Stimulated activated CD8-positive, alpha-beta memory T cell treated with anti-CD3 and anti-CD28 coated beads, Interleukin-12 subunit alpha, Interleukin-12 subunit beta, amount 100 ng/mL, for 1 hour (primary cell): ENCODE measurements around the gene LIN37.
"Not testable (repeated sequence)": the region's sequence is repeated elsewhere in the genome, so short reads cannot be mapped to it uniquely, and the experiment has no call there.

Experiments used
- DNase-seq: peaks from one replicate; pipeline ENCODE4 v3.0.0-alpha.2; 2020; ENCODE audit warnings: low read depth

Gene LIN37

DNA sequence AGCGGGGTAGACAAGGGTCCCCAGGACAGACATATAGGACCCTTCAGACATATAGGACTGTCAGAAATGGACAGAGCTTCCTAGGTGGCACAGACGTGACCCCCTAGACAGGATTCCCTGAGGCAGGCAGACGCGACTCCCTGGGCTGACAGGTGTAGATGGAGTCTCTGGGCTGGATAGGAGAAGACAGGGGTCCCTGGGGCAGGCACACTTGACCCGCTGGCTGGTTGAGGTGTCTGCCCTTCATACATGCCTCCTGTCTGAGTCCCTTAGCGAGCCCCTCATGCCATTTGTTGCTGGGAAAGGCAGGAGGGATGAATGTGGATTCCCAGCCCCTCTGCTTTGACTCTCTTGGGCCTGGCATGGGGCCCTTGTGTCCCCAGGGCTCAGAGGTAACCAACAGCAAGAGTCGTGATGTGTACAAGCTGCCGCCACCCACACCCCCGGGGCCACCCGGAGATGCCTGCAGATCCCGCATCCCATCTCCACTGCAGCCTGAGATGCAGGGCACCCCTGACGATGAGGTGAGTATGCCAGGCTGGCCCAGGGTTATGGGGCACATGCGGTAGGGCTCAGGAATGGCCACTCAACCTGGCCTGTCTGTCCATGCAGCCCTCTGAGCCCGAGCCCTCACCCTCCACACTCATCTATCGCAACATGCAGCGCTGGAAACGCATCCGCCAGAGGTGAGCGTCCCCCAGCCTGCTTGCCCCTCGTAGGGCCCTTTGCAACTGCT lies 5.4 kb downstream of the LIN37 start:
- no peak for DNase-seq

DNA sequence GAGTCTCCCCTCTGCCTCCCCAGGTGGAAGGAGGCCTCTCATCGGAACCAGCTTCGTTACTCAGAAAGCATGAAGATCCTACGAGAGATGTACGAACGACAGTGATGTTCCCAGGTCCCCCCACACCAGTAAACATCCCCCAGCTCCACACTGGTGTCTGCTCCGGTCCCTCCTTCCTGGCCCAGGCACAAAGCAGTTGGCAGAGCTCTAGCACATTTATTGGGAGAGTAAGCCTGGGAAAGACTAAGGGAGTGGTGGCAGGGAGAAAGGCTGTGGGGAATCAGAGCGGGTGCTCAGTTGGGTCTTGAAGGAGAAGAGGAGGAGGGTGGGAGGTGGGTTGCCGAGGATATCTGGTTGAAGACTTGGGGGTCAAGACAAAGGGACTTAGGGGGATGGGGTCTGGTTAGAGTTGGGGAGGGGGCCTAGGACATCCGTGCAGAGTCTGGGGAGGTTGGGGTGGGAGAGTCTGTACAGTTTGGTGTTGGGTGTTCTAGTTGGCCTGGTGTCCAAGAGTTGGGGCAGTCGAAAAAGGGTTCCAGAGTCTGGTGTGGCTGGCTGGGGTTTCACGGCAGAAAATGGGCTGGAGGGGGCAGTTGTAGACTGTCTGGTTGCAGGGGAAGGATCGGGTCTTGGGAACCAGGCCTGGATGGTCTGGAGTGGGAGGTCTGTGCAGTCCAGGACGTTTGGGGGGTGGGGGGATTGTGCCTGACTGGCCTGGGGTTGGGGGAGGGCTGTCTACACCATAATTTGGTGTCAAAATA lies 6.2 kb downstream of the LIN37 start:
- DNase-seq: no peak

DNA sequence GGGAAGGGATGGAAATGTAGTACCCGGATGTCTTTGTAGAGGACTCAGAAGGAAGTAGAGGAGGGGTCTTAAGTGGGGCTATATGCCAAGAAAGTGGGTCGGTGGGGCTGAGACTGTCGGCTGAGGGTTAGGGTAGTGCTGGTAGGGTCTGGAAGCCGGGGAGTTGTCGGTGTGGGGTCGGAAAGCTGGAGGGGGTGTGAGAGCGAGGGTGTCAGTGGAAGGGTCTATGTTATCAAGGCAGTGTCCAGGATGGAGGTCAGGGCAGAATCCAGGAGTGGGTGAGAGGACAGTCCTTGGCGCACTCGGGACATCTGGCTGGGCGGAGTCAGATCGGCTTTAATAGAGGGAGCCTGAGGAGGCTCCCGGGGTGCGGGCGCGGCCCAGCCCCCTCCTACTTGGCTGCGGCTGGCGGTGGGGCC lies 6.8 kb downstream of the LIN37 start:
- DNase-seq: no peak

DNA sequence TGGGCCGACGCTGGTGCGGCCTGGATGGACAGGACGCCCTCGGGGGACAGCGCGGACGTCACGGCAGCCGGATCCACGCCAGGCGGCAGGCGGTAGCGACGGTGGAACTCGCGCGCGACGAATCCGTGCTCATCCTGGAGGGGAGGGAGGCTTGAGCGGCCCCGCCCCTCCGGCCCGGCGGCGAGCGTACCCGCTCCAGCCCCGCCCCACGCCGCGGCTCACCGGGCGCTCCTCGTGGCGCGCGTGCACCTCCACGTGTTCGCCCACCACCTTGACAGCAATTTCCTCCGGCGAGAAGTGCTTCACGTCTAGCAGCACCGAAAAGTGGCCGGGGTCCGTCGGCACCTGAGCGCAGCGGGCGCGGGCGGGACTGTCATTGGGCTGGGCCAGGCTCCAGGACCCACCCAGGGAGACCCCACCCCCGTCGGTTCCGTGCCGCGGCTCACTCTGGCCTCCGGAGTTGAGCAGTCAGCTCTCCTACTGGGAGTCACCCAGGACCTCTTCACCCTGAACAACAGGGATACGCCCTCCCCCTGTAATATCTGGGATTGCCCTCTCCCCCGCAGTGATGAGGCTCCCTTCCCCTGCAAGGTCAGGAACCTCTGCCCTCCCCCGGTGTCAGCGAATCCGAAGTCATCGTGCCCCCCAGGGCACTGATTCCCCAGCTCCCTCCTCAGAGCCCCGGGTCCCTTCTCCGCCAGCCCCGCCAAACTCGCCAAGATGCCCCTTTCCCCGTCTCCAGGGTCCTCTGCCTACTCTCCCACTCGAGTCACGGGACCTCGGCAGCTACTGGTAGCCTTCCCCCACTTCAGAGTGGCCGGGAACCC lies 7.4 kb downstream of the LIN37 start:
- no peak for DNase-seq

DNA sequence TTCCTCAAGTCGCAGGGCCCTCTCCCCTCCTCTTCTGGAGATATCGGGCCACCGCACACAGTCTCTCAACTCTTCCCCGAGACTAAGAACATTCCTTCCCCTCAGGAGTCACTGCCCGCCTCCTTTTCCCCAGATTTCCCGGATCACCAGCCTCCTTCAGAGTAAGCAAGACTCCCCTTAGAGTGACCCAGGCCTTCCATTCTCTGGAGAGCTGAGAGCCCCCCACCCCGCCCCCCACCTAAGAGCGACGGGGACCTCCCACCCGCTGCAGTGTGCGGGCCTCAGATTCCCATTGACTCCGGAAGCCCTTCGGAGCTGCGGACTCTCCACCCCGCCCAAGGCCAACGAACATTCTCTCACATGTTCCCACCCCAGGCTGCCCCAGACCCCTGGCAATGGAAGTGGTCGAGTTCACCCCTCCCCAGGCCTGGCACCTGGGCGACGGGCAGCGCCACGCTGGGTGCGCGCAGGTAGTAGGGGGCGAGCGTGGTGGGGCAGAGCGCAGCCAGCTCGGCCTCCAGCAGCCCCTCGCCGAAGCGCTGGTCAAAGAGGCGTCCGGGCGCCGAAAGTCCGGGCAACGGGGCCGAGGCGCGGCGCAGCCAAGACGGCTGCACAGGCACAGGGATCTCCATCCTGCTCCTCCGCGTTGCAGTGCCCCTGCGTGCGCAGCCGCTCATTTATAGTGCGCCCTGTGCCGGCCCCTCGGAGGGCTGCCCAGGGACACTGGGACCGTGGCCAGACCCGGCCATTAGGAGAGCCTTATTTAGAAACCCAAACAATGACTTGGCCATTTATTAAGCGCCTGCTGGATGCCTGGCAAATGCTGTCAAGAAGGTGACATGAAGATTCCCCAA lies 8.2 kb downstream of the LIN37 start, which contains the start of gene HSPB6:
Gene HSPB6, minus strand, starts transcription at position 653 of the 854 bp plus-strand sequence. Its CDS starts 21 bp downstream, at position 632.
- no peak for DNase-seq

DNA sequence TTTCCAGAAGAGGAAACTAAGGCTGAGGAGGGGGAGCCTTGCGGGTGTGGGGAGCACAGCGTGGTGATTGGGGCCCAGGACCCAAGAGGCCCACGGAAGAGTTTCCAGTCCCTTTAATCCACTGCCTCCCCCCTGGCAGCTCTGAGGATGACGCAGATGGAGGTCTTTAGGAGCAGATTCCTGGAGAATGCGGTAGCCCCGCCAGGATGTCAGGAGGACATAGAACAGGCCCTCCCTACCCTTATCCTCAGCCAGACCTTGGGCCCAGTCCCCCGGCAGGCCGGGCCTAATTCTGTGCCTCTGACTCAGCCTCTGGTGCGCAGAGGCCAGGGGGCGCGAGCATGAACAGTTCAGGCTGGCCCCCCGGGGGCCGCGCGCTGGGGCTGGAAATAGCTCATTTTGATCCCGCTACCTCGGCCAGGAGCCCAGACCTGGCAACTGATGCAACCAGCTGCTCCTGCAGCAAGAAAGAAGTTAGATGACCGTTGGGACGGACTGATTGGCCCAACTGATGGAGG lies 8.9 kb downstream of the LIN37 start:
- DNase-seq: no peak

DNA sequence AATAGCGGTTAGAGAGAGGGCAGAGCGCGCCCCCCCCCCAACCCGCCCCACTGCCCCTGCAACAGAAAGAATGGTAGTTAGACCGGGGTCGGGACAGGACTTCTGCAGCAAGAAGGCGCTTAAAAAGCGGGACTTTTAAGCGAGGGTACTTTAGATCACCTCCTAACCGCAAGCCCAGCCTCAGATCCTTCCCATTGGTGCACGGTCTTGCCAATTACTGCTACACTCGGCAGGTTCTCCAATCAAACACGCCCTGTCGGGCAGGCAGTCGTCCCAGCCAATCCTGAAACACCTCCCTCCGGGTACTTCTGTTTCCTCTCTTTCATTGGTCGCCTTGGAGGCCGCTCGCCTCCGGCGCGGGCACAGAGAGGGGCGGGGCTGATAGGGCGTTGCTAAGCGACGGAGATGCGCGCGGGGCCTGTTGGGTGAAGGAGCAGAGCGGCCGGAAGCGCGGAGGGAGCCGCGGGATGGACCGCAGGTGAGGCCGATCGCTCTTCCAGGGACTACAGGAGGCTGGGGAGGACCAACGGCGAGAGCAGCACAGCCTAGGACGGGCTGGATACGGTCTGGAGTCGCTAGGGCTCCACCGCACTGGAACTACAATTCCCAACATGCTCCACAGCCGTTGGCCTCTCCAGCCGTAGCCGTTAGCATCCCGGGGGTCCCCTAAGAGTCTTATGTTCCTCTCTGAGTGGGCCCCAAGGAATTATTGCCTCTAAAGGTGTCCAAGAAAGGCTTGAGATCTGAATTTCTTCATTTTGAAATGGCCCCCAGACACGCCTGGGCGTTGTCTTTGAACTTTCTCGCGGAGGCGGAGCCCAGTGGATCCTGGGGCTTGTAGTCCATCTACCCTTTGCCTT lies 9.6 kb downstream of the LIN37 start, which contains the start of gene PROSER3:
Gene PROSER3, plus strand, starts transcription at position 428 of the 860 bp plus-strand sequence. Its CDS starts 40 bp downstream, at position 468.
- DNase-seq: peak; percentile 95

DNA sequence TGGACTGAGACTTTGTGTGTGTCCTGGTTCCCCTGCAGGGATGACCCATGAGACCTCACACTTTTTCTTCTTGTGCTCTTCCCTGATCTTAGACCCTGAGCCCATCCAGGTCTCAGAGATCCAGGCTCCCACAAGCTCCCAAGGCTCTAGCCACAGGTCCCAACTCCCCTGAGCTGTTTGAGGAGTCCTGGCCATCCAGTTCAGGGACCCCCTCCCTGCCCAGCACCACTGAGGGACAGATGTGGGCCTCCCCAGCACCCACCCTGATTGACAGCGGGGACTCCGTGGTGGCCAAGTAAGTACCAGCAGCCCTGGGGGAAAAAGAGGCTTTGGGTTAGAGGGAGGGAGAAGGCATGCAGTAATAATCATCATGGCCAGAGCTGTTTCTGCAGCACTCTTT lies 11.3 kb downstream of the LIN37 start:
- DNase-seq: no peak

DNA sequence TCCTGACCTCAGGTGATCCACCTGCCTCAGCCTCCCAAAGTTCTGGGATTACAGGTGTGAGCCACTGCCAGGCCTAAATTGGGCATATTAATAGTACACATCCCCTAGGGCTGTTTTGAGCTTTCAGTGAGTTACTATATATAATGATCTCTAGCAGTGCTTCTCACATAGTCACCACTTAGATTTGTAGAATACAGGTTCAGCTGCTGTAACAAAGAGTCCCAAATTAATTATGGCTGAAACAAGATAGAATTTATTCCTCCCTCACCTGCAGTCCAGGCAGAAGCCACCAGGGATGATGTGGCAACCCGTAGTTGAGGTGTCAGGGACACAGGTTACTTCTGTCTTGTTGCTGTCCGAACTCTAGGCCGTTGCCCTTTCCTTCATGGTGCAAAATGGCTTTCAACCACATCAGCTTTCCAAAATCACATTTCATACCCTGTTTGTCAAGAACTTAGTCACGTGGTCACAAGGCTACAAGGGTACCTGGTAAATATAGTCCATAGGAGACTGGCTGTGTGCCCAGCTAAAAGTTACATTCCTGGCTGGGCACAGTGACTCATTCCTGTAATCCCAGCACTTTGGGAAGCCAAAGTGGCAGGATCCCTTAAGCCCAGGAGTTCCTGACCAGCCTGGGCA lies 12.5 kb downstream of the LIN37 start:
- DNase-seq: no peak

DNA sequence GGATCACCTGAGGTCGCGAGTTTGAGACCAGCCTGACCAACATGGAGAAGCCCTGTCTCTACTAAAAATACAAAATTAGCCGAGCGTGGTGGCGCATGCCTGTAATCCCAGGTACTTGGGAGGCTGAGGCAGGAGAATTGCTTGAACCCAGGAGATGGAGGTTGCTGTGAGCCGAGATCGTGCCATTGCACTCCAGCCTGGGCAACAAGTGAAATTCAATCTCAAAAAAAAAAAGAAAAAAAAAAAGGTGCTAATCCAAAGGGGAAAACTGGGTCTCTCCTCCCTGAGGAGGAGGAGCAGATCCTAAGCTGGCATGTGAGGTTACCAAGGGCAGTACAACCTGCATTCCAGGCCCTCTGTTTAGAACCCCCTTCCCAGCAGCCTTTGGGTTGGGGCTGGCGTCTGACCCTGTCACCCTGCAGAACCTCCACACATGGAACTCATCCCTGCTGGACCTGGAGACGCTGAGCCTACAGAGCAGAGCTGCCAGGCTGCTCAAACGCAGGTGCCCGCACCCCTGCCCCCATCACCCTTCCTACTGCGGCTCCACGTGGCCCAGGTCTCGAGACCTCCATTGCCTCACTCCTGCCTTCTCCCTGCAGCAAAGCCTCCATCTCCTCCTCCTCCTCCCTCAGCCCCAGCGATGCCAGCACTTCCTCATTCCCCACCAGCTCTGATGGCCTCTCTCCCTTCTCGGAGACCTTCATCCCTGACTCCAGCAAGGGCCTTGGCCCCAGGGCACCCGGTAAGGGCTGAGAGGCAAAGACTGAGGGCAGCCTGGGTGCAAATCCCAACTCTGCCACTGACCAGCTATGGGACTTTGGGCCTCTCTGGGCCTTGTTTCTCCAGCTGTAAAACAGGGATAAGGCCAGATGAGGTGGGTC lies 16.3 kb downstream of the LIN37 start:
- no peak for DNase-seq

DNA sequence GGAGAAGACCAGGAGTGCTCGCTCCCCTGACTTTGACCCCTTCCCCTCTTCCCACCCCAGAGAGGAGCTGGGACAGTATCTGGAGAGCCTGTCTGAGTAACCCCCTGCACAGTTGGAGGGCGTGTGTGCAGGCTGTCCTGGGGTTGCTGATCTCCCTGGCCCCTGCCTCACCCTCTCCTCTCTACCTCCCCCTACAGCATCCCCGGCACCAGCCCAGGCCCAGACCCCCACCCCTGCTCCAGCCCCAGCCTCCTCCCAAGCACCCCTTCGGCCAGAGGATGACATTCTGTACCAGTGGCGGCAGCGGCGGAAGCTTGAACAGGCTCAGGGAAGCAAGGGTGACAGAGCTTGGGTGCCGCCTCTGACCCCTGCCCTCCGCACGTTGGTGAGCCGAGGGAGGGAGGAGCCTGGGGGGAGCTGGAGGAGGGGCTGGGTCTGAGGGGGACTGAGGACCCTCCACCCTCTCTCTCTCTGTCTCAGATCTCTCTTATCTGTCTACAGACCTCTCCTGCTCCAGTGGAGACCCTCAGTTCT lies 18.3 kb downstream of the LIN37 start:
- no peak for DNase-seq

DNA sequence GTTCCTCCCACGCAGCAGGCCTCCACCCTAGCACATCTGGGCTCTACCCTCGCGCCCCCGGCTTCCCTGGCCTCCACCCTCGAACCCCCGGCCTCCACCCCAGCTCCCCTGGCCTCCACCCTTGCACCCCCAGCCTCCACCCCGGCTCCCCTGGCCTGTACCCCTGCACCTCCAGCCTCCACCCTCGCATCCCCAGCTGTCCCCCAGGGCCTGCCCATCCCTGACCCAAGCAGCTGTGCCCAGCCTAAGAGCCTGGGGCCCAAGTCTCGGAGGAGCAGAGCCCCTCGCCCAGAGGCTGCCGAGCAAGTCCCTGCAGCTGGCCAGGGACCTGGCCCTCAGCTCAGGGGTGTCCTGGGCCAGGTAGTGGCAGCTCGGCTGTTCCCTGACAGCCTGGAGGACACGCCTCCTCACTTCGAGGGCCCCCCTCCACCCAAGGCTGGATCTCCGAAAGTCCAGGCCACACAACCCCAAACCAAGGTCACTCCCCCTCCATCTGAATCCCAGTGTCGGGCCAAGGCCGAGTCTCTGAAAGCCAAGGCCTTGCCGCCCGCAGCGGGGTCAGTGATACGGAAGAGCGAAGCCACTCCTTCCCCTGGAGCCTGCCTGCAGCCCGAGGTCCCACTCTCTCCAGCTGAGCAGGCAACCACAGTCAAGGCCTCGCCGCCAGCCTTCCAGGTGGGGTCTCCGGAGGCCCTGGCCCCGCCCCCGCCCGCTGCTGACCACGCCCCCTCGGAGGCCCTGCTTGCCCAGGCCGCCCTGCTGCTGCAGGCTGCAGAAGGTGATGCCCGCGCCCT lies 19.1 kb downstream of the LIN37 start:
- no peak for DNase-seq

DNA sequence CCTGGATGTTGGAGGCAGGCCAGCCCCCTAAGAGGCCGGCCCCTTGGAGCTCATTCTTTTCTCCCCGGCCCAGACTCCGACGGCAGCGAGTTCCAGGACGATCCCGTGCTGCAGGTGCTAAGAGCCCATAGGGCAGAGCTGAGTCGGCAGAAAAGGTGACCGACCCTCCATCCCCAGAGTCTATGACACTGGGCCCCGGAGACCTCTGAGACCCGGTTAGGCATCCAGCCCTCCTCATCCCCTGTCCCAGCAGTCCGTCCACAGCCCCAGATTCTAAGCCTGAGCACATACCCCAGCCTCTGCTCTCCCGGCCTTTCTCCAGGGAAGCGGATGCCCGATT lies 19.7 kb downstream of the LIN37 start:
- DNase-seq: no peak

DNA sequence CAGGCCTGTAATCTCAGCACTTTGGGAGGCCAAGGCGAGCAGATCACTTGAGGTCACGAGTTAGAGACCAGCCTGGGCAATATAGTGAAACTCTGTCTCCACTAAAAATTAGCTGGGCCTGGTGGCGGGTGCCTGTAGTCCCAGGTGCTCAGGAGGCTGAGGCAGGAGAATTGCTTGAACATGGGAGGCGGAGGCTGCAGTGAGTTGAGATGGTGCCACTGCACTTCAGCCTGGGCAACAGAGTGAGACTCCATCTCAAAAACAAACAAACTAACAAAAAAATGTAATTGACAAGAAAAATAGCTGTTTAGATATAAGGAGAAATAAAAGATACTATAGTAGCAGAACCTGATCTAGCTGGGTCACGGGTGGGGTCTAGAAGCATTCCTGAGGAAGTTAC lies 24.0 kb downstream of the LIN37 start:
- DNase-seq: not testable (repeated sequence)

DNA sequence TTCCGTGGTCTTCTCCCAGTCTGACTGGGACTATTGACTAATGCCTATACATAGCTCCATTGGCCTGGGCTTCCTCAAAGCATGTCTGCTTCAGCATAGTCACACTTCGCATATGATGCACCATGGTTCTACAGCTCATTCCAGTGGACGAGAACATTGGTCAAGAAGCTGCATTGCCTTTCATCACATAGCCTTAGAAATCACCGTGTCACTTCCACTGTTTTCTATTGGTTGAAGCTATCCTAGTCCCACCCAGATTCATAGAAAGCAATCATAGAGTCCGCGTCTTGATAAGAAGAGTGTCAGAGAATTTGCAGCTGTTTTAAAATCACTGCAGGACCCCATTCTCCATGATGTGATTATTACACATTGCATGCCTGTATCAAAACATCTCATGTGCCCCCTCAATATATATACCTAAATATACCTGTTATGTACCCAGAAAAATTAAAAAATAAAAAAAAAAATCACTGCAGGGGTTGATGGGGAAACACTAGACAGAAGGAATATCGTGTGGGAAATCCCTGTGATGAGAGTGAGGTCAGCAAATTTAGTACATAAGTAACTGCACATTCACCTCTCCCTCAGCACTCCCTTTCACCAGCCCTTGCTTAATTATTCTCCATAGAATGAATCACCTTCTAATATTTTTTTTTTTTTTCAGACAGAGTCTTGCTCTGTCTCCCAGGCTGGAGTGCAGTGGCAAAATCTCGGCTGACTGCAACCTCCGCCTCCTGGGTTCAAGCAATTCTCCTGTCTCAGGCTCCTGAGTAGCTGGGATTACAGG lies 24.8 kb downstream of the LIN37 start:
- no peak for DNase-seq

DNA sequence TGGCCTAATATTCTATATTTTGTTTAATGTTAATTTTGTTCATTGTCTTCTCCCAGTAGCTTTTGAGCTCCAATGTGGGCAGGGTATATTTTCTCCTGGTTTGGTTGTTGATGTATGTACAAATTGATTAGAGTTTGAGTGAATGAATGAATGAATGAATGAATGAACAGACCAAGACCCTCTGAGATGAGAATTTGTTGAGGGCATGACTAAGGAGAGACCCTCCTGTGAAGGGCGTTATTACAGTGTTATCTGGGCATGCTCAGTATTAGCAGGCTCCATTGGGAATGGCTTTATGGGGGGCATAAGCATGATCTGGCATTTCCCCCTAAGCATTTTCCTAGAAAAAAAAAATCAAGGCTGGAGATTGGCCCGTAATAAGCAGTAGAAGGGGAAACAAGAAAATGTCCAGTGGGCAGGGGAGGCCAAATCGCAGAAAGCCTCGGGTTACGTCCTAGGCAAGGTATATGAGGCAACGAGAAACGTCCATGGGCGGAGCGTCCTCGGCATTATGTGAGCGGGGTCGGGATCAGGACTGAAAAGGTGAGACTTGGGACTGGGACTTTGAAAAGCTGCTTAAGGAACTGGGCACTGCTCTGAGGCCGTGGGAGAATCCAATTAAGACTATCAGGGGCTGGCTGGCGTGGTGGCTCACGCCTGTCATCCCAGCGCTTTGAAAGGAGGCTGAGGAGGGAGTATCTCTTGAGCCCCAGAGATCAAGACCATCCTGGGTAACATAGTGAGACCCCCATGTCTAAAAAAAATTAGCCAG lies 26.1 kb downstream of the LIN37 start:
- DNase-seq: no peak

DNA sequence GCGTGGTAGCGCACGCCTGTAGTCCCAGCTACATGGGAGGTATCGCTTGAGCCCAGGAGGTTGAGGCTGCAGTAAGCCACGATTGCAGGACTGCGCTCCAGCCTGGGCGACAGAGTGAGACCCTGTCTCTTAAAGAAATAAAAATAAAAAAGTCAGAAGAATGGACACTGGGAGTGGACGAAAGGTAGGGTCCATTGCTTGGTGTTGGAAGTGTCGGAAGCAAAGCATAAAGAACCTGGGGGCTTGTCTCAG lies 26.6 kb downstream of the LIN37 start:
- no peak for DNase-seq
